ENCODE data around the gene ENAH.
A peak's percentile ranks its signal among the peaks of the same experiment; 100 is the strongest.

The ENAH gene

GRCh38 chr1:225655509-225656258 is 2.8 kb upstream of the ENAH start:
- Histone ChIP-seq H3K27ac (ENCODE audit: low read depth, low read length) (peak overlapping the region; percentile 55), H3K4me1 (ENCODE audit: control insufficient read depth, insufficient read depth, low read length) (peaks cover 13% of the 10 kb centered on the region; the same call in 1 of the 2 replicates), H3K9me3 (ENCODE audit: control insufficient read depth, insufficient read depth, low read length) (no peaks in the 10 kb centered on the region), H3K4me3 (ENCODE audit: low read depth, low read length) (no peak overlapping the region), H3K27me3 (ENCODE audit: control insufficient read depth, insufficient read depth, low read length) (no peaks in the 10 kb centered on the region), H3K9ac (ENCODE audit: low read depth, low read length) (no peak overlapping the region), H3K36me3 (ENCODE audit: control insufficient read depth, insufficient read depth, low read length) (no peaks in the 10 kb centered on the region)

- H3K27me3 ChIP-seq (ENCODE audit: control insufficient read depth, insufficient read depth, low read length), result no peaks in the 10 kb centered on the region
- no peak overlapping the region for H3K9ac ChIP-seq (ENCODE audit: low read depth, low read length)
- H3K4me1 ChIP-seq (ENCODE audit: control insufficient read depth, insufficient read depth, low read length), result peaks cover 17% of the 10 kb centered on the region; the same call in 1 of the 2 replicates
- H3K4me3 ChIP-seq (ENCODE audit: low read depth, low read length), result no peak overlapping the region
- H3K27ac ChIP-seq (ENCODE audit: low read depth, low read length), result peak overlapping the region; percentile 55
- H3K9me3 ChIP-seq (ENCODE audit: control insufficient read depth, insufficient read depth, low read length), result no peaks in the 10 kb centered on the region
- no peaks in the 10 kb centered on the region for H3K36me3 ChIP-seq (ENCODE audit: control insufficient read depth, insufficient read depth, low read length)
Measured at GRCh38 chr1:225654688-225655508, 2.0 kb upstream of the ENAH start.

- Histone ChIP-seq H3K4me1 (ENCODE audit: control insufficient read depth, insufficient read depth, low read length) (peaks cover 24% of the 10 kb centered on the region), H3K27me3 (ENCODE audit: control insufficient read depth, insufficient read depth, low read length) (no peaks in the 10 kb centered on the region), H3K27ac (ENCODE audit: low read depth, low read length) (peak overlapping the region; percentile 94), H3K4me3 (ENCODE audit: low read depth, low read length) (peak overlapping the region; percentile 87), H3K9ac (ENCODE audit: low read depth, low read length) (peak overlapping the region; percentile 92; the same call in 1 of the 2 replicates), H3K36me3 (ENCODE audit: control insufficient read depth, insufficient read depth, low read length) (0 out of 2 replicates have a peak, but pooled peaks cover 2% of the 10 kb centered on the region), H3K9me3 (ENCODE audit: control insufficient read depth, insufficient read depth, low read length) (no peaks in the 10 kb centered on the region)
Measured at GRCh38 chr1:225654277-225654597, 1.3 kb upstream of the ENAH start.

GRCh38 chr1:225653463-225654276 is 747 bp upstream of the ENAH start:
- H3K4me3 ChIP-seq (ENCODE audit: low read depth, low read length), result peak overlapping the region; percentile 87
- no peaks in the 10 kb centered on the region for H3K9me3 ChIP-seq (ENCODE audit: control insufficient read depth, insufficient read depth, low read length)
- 0 out of 2 replicates have a peak, but pooled peaks cover 2% of the 10 kb centered on the region for H3K36me3 ChIP-seq (ENCODE audit: control insufficient read depth, insufficient read depth, low read length)
- H3K27me3 ChIP-seq (ENCODE audit: control insufficient read depth, insufficient read depth, low read length), result no peaks in the 10 kb centered on the region
- peaks cover 30% of the 10 kb centered on the region for H3K4me1 ChIP-seq (ENCODE audit: control insufficient read depth, insufficient read depth, low read length)
- H3K9ac ChIP-seq (ENCODE audit: low read depth, low read length), result peak overlapping the region; percentile 92
- H3K27ac ChIP-seq (ENCODE audit: low read depth, low read length), result peak overlapping the region; percentile 94

- Histone ChIP-seq H3K9ac (ENCODE audit: low read depth, low read length) (peak overlapping the region; percentile 96), H3K27me3 (ENCODE audit: control insufficient read depth, insufficient read depth, low read length) (no peaks in the 10 kb centered on the region), H3K27ac (ENCODE audit: low read depth, low read length) (peak overlapping the region; percentile 94), H3K4me3 (ENCODE audit: low read depth, low read length) (peak overlapping the region; percentile 99), H3K36me3 (ENCODE audit: control insufficient read depth, insufficient read depth, low read length) (0 out of 2 replicates have a peak, but pooled peaks cover 2% of the 10 kb centered on the region), H3K4me1 (ENCODE audit: control insufficient read depth, insufficient read depth, low read length) (peaks cover 44% of the 10 kb centered on the region), H3K9me3 (ENCODE audit: control insufficient read depth, insufficient read depth, low read length) (no peaks in the 10 kb centered on the region)
Measured at GRCh38 chr1:225651872-225652728, 823 bp downstream of the ENAH start.

- no peaks in the 10 kb centered on the region for H3K27me3 ChIP-seq (ENCODE audit: control insufficient read depth, insufficient read depth, low read length)
- peak overlapping the region; percentile 94 for H3K27ac ChIP-seq (ENCODE audit: low read depth, low read length)
- H3K4me1 ChIP-seq (ENCODE audit: control insufficient read depth, insufficient read depth, low read length), result peaks cover 44% of the 10 kb centered on the region
- H3K9ac ChIP-seq (ENCODE audit: low read depth, low read length), result peak overlapping the region; percentile 96
- H3K4me3 ChIP-seq (ENCODE audit: low read depth, low read length), result peak overlapping the region; percentile 99
- H3K36me3 ChIP-seq (ENCODE audit: control insufficient read depth, insufficient read depth, low read length), result 0 out of 2 replicates have a peak, but pooled peaks cover 2% of the 10 kb centered on the region
- H3K9me3 ChIP-seq (ENCODE audit: control insufficient read depth, insufficient read depth, low read length), result no peaks in the 10 kb centered on the region
Measured at GRCh38 chr1:225651376-225651871, 1.5 kb downstream of the ENAH start.

- Histone ChIP-seq H3K9ac (ENCODE audit: low read depth, low read length) (no peak overlapping the region), H3K9me3 (ENCODE audit: control insufficient read depth, insufficient read depth, low read length) (no peaks in the 10 kb centered on the region), H3K27me3 (ENCODE audit: control insufficient read depth, insufficient read depth, low read length) (no peaks in the 10 kb centered on the region), H3K4me3 (ENCODE audit: low read depth, low read length) (peak overlapping the region; percentile 33), H3K27ac (ENCODE audit: low read depth, low read length) (no peak overlapping the region), H3K4me1 (ENCODE audit: control insufficient read depth, insufficient read depth, low read length) (peaks cover 38% of the 10 kb centered on the region), H3K36me3 (ENCODE audit: control insufficient read depth, insufficient read depth, low read length) (0 out of 2 replicates have a peak, but pooled peaks cover 2% of the 10 kb centered on the region)
Measured at GRCh38 chr1:225650179-225650578, 2.7 kb downstream of the ENAH start.

GRCh38 chr1:225645194-225645895 is 7.6 kb downstream of the ENAH start:
- H3K36me3 ChIP-seq (ENCODE audit: control insufficient read depth, insufficient read depth, low read length), result peaks cover 31% of the 10 kb centered on the region

GRCh38 chr1:225644666-225645065 is 8.3 kb downstream of the ENAH start:
- Histone ChIP-seq H3K4me1 (ENCODE audit: control insufficient read depth, insufficient read depth, low read length) (peaks cover 24% of the 10 kb centered on the region), H3K36me3 (ENCODE audit: control insufficient read depth, insufficient read depth, low read length) (peaks cover 36% of the 10 kb centered on the region), H3K27ac (ENCODE audit: low read depth, low read length) (no peak overlapping the region), H3K4me3 (ENCODE audit: low read depth, low read length) (no peak overlapping the region), H3K9me3 (ENCODE audit: control insufficient read depth, insufficient read depth, low read length) (no peaks in the 10 kb centered on the region), H3K9ac (ENCODE audit: low read depth, low read length) (no peak overlapping the region), H3K27me3 (ENCODE audit: control insufficient read depth, insufficient read depth, low read length) (no peaks in the 10 kb centered on the region)

More at GRCh38 chr1:225645194-225645895, 7.6 kb downstream of the ENAH start:
- no peak overlapping the region for H3K4me3 ChIP-seq (ENCODE audit: low read depth, low read length)
- no peak overlapping the region for H3K27ac ChIP-seq (ENCODE audit: low read depth, low read length)
- peaks cover 31% of the 10 kb centered on the region for H3K4me1 ChIP-seq (ENCODE audit: control insufficient read depth, insufficient read depth, low read length)
- no peak overlapping the region for H3K9ac ChIP-seq (ENCODE audit: low read depth, low read length)
- H3K9me3 ChIP-seq (ENCODE audit: control insufficient read depth, insufficient read depth, low read length), result no peaks in the 10 kb centered on the region
- H3K27me3 ChIP-seq (ENCODE audit: control insufficient read depth, insufficient read depth, low read length), result no peaks in the 10 kb centered on the region
